ENCODE results near the gene REM2.

GRCh38 chr14:22861651-22862050 is 21.4 kb upstream of the REM2 start:
- no peak for TF ChIP-seq CTCF (conservative IDR thresholded peaks at IDR 0.05 in 1 of 2, IDR thresholded peaks at IDR 0.05 in 1 of 2; ENCODE audit: extremely low read depth in 1 of 2, insufficient read depth in 1 of 2, low read depth in 1 of 2, low read length in 2 of 2)
- TF ChIP-seq EZH2 (IDR thresholded peaks at IDR 0.05; ENCODE audit: borderline replicate concordance, low read length), result no peak

All from mammary epithelial cell (primary cell).